Vagina (tissue), 2 donors: ENCODE results near the gene DNMT3L. TPM values are rescaled to one million over a fixed set of nuclear protein-coding genes. Genes with fewer than 3 reads are reported as not detected.
"Not testable (repeated sequence)": the region's sequence is repeated elsewhere in the genome, so short reads cannot be mapped to it uniquely, and the experiment has no call there.

ENCODE experiments used
- DNase-seq, 2 donors: peaks; one replicate each; pipeline ENCODE4 v3.0.0-alpha.2; 2017; ENCODE audit errors: extremely low spot score in 2 of 2
- H3K27ac ChIP-seq: fragments of 200-600 bp; sonication (generic); one replicate; pipeline ENCODE4 v1.5.1; 2019
- H3K27me3 ChIP-seq: fragments of 200-600 bp; sonication (generic); one replicate; pipeline ENCODE4 v1.5.1; 2019
- H3K36me3 ChIP-seq, 2 donors: fragments of 200-600 bp; sonication (generic); one replicate each; pipeline ENCODE4 v1.5.1; 2017 to 2019
- H3K4me1 ChIP-seq: fragments of 200-600 bp; sonication (generic); one replicate; pipeline ENCODE4 v1.5.1; 2019
- H3K4me3 ChIP-seq, 2 donors: fragments of 200-600 bp; sonication (generic); 1 replicate in 1 of 2; 2 replicates in 1 of 2; pipeline ENCODE4 v1.5.1; 2016 to 2019
- H3K9me3 ChIP-seq: fragments of 200-600 bp; sonication (generic); one replicate; pipeline ENCODE4 v1.5.1; 2019
- CTCF ChIP-seq, 3 experiments: fragments of 450-650 bp in 2 of 3; fragments of 200-600 bp in 1 of 3; sonication (generic) in 1 of 3; IDR thresholded peaks; one replicate each; pipeline ENCODE4 v1.5.1; 2017 to 2019; ENCODE audit warnings: antibody characterized with exemption in 3 of 3, mild to moderate bottlenecking in 2 of 3, moderate library complexity in 2 of 3
- POLR2A ChIP-seq, 2 donors: fragments of 450-650 bp; IDR thresholded peaks; one replicate each; pipeline ENCODE4 v1.6.1; 2017; ENCODE audit warnings: antibody characterized with exemption in 2 of 2, mild to moderate bottlenecking in 2 of 2, moderate library complexity in 2 of 2
- POLR2AphosphoS5 ChIP-seq, 2 donors: sonication (generic); formaldehyde crosslinking; IDR thresholded peaks; one replicate each; pipeline ENCODE4 v1.9.0; 2017; ENCODE audit warnings: antibody characterized with exemption in 2 of 2, mild to moderate bottlenecking in 2 of 2, low read depth in 1 of 2; ENCODE audit not compliant: insufficient read depth in 1 of 2
- intact Hi-C: fragments of 100-400 bp; cut with DNase I; formaldehyde crosslinking; loops from one replicate; pipeline ENCODE4 v1.15.1; 2023
- total RNA-seq: library from RNA; depleted of rRNA; stranded (reverse); fragments of >200 nt; gene quantifications from one replicate; pipeline ENCODE4 v1.2.3, GENCODE V29; 2016

DNMT3L gene
- total RNA-seq, 1 donor from 2014 or later: not detected

- no peak overlapping the region for H3K27ac ChIP-seq
- TF ChIP-seq CTCF (IDR thresholded peaks at IDR 0.05): no peak
- no peak for TF ChIP-seq POLR2AphosphoS5 (IDR thresholded peaks at IDR 0.05; ENCODE audit: insufficient read depth in 1 of 2, low read depth in 1 of 2)
- TF ChIP-seq POLR2A (IDR thresholded peaks at IDR 0.05): no peak
- H3K4me1 ChIP-seq: no peaks in the 10 kb centered on the region
- no peak overlapping the region for H3K4me3 ChIP-seq
- no peaks in the 10 kb centered on the region for H3K9me3 ChIP-seq
- no peaks in the 10 kb centered on the region for H3K27me3 ChIP-seq
- intact Hi-C loops: no loop called here
- no peak for DNase-seq
- no peaks in the 10 kb centered on the region for H3K36me3 ChIP-seq
Observed at GRCh38 chr21:44255511-44255981, 6.2 kb downstream of the DNMT3L start.

- no peak for TF ChIP-seq POLR2A (IDR thresholded peaks at IDR 0.05)
- no peak for TF ChIP-seq CTCF (IDR thresholded peaks at IDR 0.05)
- no peak for TF ChIP-seq POLR2AphosphoS5 (IDR thresholded peaks at IDR 0.05; ENCODE audit: insufficient read depth in 1 of 2, low read depth in 1 of 2)
- no peaks in the 10 kb centered on the region for H3K9me3 ChIP-seq
- no peak overlapping the region for H3K4me3 ChIP-seq
- H3K27me3 ChIP-seq: no peaks in the 10 kb centered on the region
- DNase-seq: no peak
- intact Hi-C loops: no loop called here
- no peaks in the 10 kb centered on the region for H3K36me3 ChIP-seq
- no peak overlapping the region for H3K27ac ChIP-seq
- no peaks in the 10 kb centered on the region for H3K4me1 ChIP-seq
Observed at GRCh38 chr21:44253832-44254710, 7.6 kb downstream of the DNMT3L start.

- H3K27ac ChIP-seq, H3K9me3 ChIP-seq, H3K4me1 ChIP-seq, H3K4me3 ChIP-seq, H3K27me3 ChIP-seq, intact Hi-C loops, DNase-seq, H3K36me3 ChIP-seq: not testable (repeated sequence)
Observed at GRCh38 chr21:44249204-44250037, 12.3 kb downstream of the DNMT3L start.

- H3K4me3 ChIP-seq, H3K36me3 ChIP-seq, H3K27ac ChIP-seq, H3K4me1 ChIP-seq, DNase-seq, H3K9me3 ChIP-seq, intact Hi-C loops, H3K27me3 ChIP-seq: not testable (repeated sequence)
Observed at GRCh38 chr21:44247904-44248303, 13.8 kb downstream of the DNMT3L start.

- H3K4me3 ChIP-seq, H3K4me1 ChIP-seq, H3K36me3 ChIP-seq, DNase-seq, H3K9me3 ChIP-seq, H3K27ac ChIP-seq, H3K27me3 ChIP-seq, intact Hi-C loops: not testable (repeated sequence)
Observed at GRCh38 chr21:44243980-44244379, 17.7 kb downstream of the DNMT3L start.

- intact Hi-C loops, H3K27ac ChIP-seq: not testable (repeated sequence)
Observed at GRCh38 chr21:44241281-44241680, 20.4 kb downstream of the DNMT3L start.

GRCh38 chr21:44240842-44241241 lies 20.9 kb downstream of the DNMT3L start, which contains the start of gene ICOSLG:
TSS of gene ICOSLG (minus strand) at chr21:44240943. CDS start at chr21:44240817, 126 bp downstream.
- DNase-seq, H3K4me1 ChIP-seq, H3K36me3 ChIP-seq, intact Hi-C loops, H3K4me3 ChIP-seq, H3K27me3 ChIP-seq, H3K9me3 ChIP-seq, H3K27ac ChIP-seq: not testable (repeated sequence)

More at GRCh38 chr21:44241281-44241680, 20.4 kb downstream of the DNMT3L start:
- H3K4me1 ChIP-seq, H3K27me3 ChIP-seq, DNase-seq, H3K36me3 ChIP-seq, H3K9me3 ChIP-seq, H3K4me3 ChIP-seq: not testable (repeated sequence)

GRCh38 chr21:44240353-44240752 lies 21.3 kb downstream of the DNMT3L start:
- H3K36me3 ChIP-seq, H3K27ac ChIP-seq, H3K4me3 ChIP-seq, intact Hi-C loops, H3K9me3 ChIP-seq, H3K27me3 ChIP-seq, DNase-seq, H3K4me1 ChIP-seq: not testable (repeated sequence)

GRCh38 chr21:44229561-44229960 lies 32.1 kb downstream of the DNMT3L start:
- intact Hi-C loops, H3K36me3 ChIP-seq, H3K27ac ChIP-seq, DNase-seq, H3K4me3 ChIP-seq, H3K27me3 ChIP-seq, H3K9me3 ChIP-seq, H3K4me1 ChIP-seq: not testable (repeated sequence)

- H3K4me1 ChIP-seq, H3K27ac ChIP-seq, H3K36me3 ChIP-seq, H3K9me3 ChIP-seq, intact Hi-C loops, DNase-seq, H3K4me3 ChIP-seq, H3K27me3 ChIP-seq: not testable (repeated sequence)
Observed at GRCh38 chr21:44228109-44228508, 33.6 kb downstream of the DNMT3L start.
